Left lung (tissue), 14 donors: ENCODE data around the gene TECTB. TPM values are rescaled to one million over a fixed set of nuclear protein-coding genes. Genes with fewer than 3 reads are reported as not detected.

Experiments used
- ATAC-seq: fragments of 200-7000 bp; cut with Tn5 transposase; one replicate; pipeline ENCODE4 v1.9.1; 2020; ENCODE audit warnings: moderate library complexity
- DNase-seq, 4 donors: peaks; one replicate each; pipeline ENCODE4 v3.0.0-alpha.2; 2013 to 2020
- H3K27ac ChIP-seq, 2 donors: fragments of 200-600 bp; sonication (generic) in 1 of 2; one replicate each; pipeline versions ENCODE4 v1.5.0 to v1.8.0; 2020 to 2021
- H3K27me3 ChIP-seq, 2 donors: fragments of 200-600 bp; sonication (generic) in 1 of 2; one replicate each; pipeline versions ENCODE4 v1.5.0 to v1.8.0; 2020 to 2021
- H3K36me3 ChIP-seq, 2 donors: fragments of 200-600 bp; sonication (generic) in 1 of 2; one replicate each; pipeline versions ENCODE4 v1.5.0 to v1.8.0; 2020 to 2021
- H3K4me1 ChIP-seq, 2 donors: fragments of 200-600 bp; one replicate each; pipeline ENCODE4 v1.8.0; 2021
- H3K4me3 ChIP-seq, 2 donors: fragments of 200-600 bp; sonication (generic) in 1 of 2; one replicate each; pipeline versions ENCODE4 v1.5.0 to v1.8.0; 2020 to 2021; ENCODE audit warnings: mild to moderate bottlenecking in 1 of 2
- H3K9me3 ChIP-seq, 2 donors: fragments of 200-600 bp; sonication (generic) in 1 of 2; one replicate each; pipeline versions ENCODE4 v1.5.0 to v1.8.0; 2020 to 2021
- intact Hi-C, 2 donors: fragments of 100-400 bp; cut with DNase I; formaldehyde crosslinking; loops; one replicate each; pipeline versions ENCODE4 v1.11.2 to v1.14.2; 2022
- long read RNA-seq, 12 donors: library from polyadenylated mRNA in 2 of 12; unstranded in 2 of 12; transcript quantifications; one replicate each; pipeline ENCODE4 v2.0.0 and lab custom pipeline, GENCODE V29; 2019 to 2026
- polyA plus RNA-seq, 6 donors: library from polyadenylated mRNA; unstranded; fragments of 120-200 nt; gene quantifications; one replicate each; pipeline ENCODE4 v1.2.1, GENCODE V29; 2013; ENCODE audit not compliant: insufficient read length in 6 of 6
- total RNA-seq, 2 donors: library from RNA; stranded (reverse); fragmentation: NEBNext Ultra II Directional; extraction: Animal tissue kit (Norgen Biotek cat#: 25700); gene quantifications; one replicate each; pipeline ENCODE4 v1.2.1, GENCODE V29; 2021
- TF ChIP-seq, protein P1 (sequence below), 2 donors: fragments of 200-600 bp; sonication (generic) in 1 of 2; IDR thresholded peaks; one replicate each; pipeline versions ENCODE4 v1.5.0 to v1.8.0; 2021; ENCODE audit warnings: antibody characterized with exemption in 2 of 2
- donor health status: DM: no; HTN: yes; CAD: no.
- donor health status: DM: no; HTN: no; CAD: no.

Gene TECTB
- total RNA-seq (not detected), polyA plus RNA-seq (not detected)
- long read RNA-seq, donor 1 = 0 reads
- long read RNA-seq, donor 2 = 0 reads
- long read RNA-seq, donor 3 = 0 reads
- long read RNA-seq, donor 4 = 0 reads
- long read RNA-seq, donor 5 = 0 reads
- long read RNA-seq, donor 6 = 0 reads
- long read RNA-seq, donor 7 = 0 reads
- long read RNA-seq, donor 8 = 0 reads
- long read RNA-seq, donor 9 = 0 reads
- long read RNA-seq, donor 10 = 0 reads
- long read RNA-seq, donor 11 = 0 reads
- long read RNA-seq, donor 12 = 0 reads

DNA sequence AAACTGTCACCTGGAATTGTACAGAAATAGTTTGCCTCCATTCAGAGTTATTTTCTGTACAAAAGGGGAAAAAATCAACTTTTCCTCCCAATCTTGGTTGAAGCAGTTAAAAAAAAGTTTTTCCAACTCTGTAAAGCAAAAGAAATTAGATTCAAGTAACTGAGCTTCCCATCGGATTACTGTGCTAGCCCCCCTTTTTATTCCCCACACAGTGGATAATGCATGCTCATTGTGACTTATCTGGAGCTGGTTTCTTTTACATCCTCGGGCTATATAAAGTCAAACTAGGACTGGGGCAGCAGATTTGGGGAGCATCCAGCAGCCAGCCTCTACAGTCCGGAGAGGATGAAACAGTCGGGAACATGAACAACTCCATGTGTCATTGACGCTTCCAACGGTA is at the start of gene TECTB:
Gene TECTB (plus strand): TSS at position 301 of the 400 bp plus-strand sequence. CDS start 335 bp downstream, outside the sequence.
- ATAC-seq = no peak
- no peak within 1 kb of the TSS for H3K4me3 ChIP-seq
- H3K9me3 ChIP-seq = no peaks in the 10 kb centered on the region
- no peaks in the 10 kb centered on the region for H3K4me1 ChIP-seq
- H3K27me3 ChIP-seq = peaks cover 0 to 7% of the 10 kb centered on the region in 2 donors
- DNase-seq = no peak
- TF ChIP-seq, protein P1, sequence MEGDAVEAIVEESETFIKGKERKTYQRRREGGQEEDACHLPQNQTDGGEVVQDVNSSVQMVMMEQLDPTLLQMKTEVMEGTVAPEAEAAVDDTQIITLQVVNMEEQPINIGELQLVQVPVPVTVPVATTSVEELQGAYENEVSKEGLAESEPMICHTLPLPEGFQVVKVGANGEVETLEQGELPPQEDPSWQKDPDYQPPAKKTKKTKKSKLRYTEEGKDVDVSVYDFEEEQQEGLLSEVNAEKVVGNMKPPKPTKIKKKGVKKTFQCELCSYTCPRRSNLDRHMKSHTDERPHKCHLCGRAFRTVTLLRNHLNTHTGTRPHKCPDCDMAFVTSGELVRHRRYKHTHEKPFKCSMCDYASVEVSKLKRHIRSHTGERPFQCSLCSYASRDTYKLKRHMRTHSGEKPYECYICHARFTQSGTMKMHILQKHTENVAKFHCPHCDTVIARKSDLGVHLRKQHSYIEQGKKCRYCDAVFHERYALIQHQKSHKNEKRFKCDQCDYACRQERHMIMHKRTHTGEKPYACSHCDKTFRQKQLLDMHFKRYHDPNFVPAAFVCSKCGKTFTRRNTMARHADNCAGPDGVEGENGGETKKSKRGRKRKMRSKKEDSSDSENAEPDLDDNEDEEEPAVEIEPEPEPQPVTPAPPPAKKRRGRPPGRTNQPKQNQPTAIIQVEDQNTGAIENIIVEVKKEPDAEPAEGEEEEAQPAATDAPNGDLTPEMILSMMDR (IDR thresholded peaks at IDR 0.05) = no peak
- intact Hi-C loops = no loop called here
- H3K36me3 ChIP-seq = no peaks in the 10 kb centered on the region
- H3K27ac ChIP-seq = no peak within 1 kb of the TSS

DNA sequence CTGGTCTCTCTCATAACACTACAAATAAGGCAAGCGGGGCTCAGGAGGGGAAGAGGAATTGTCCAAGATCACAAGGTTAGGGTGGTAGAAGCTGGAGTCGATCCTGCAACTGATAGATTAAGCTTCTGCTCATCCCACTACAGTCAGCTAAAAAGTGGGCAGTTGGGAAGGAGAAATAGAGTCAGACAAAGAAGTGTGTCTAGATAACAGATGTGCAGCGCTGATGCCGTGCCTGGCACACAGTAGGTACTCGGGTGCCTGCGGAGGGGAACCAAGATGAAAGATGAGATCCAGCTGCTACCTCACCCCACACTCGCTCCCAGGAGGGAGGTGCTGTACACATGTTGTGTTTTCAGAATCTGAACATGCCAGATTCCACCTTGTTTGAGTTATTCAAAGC is 48.1 kb upstream of the TECTB start:
- H3K9me3 ChIP-seq = peaks cover 0 to 24% of the 10 kb centered on the region in 2 donors
- no peak for ATAC-seq
- peaks cover 0 to 4% of the 10 kb centered on the region in 2 donors for H3K4me1 ChIP-seq
- no peak overlapping the region for H3K4me3 ChIP-seq
- H3K27me3 ChIP-seq = peaks cover 0 to 14% of the 10 kb centered on the region in 2 donors
- no peaks in the 10 kb centered on the region for H3K36me3 ChIP-seq
- no peak for DNase-seq
- intact Hi-C loops = no loop called here
- no peak overlapping the region for H3K27ac ChIP-seq
- TF ChIP-seq, protein P1 (IDR thresholded peaks at IDR 0.05) = no peak

DNA sequence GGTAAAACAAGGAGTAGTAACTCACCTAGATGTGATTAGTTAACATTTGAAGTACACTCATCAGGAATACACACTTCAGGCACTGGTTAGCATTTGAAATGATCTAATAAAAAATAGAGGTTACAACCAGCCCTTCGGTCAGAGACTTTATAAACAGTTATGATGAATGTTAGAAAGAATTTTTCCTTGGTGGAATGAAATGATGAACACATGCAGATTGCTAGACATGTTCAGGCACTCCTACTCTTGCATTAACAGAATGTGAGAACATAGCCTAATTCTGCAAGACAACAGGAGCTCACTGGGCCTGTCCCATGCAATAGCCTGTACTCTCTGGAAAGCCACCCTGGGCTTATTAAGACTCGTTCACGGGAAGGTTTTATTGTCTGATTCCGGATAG is 47.3 kb upstream of the TECTB start:
- intact Hi-C loops = no loop called here
- Histone ChIP-seq H3K27me3 (peaks cover 0 to 14% of the 10 kb centered on the region in 2 donors), H3K27ac (no peak overlapping the region), H3K4me3 (no peak overlapping the region), H3K9me3 (peaks cover 0 to 31% of the 10 kb centered on the region in 2 donors), H3K4me1 (peaks cover 0 to 4% of the 10 kb centered on the region in 2 donors), H3K36me3 (no peaks in the 10 kb centered on the region)
- TF ChIP-seq, protein P1 (IDR thresholded peaks at IDR 0.05) = no peak
- DNase-seq = no peak
- ATAC-seq = no peak

DNA sequence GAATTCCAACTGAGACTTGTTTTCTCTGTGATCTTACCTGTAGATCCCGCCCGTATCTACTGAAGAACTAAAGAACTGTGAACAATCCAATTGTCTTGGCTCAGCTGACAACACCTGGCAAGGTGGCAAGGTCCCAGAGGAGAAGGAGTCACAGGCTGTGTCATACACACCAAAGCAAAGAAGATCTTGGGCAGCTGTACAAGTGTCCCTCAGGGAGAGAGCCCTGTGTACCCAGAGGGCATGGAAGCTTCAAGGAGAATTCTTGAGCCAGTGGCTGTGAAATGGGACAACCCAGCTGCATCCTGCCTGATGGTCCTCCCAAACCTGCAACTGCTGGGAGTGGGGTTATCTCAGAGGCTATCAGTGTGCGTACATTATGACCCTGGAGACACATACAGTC is 46.7 kb upstream of the TECTB start:
- Histone ChIP-seq H3K9me3 (peaks cover 0 to 31% of the 10 kb centered on the region in 2 donors), H3K36me3 (no peaks in the 10 kb centered on the region), H3K4me1 (peaks cover 0 to 4% of the 10 kb centered on the region in 2 donors), H3K27me3 (peaks cover 0 to 14% of the 10 kb centered on the region in 2 donors), H3K27ac (no peak overlapping the region), H3K4me3 (no peak overlapping the region)
- intact Hi-C loops = no loop called here
- DNase-seq (no peak), ATAC-seq (no peak)
- TF ChIP-seq, protein P1 (IDR thresholded peaks at IDR 0.05) = no peak

DNA sequence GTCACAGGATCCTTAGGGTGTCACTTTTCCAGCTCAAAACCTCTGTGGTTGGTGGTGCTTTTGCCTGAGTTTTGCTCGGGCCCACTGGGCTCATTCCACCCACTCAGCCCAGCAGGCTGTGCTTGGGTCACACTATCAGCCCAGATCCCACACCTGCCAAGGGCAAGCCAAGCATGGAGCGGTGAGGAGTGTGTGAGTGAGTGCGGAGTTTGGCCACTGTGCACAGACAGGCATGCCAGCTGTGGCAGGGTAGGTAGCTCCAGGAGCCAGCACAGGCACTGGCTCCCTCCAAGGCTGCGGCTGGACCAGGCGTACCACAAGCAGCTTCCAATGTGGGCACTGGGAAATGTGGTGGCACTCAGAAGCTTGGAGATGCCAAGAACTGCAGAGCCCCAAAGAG is 43.9 kb upstream of the TECTB start:
- ATAC-seq (no peak), DNase-seq (no peak)
- no peaks in the 10 kb centered on the region for H3K36me3 ChIP-seq
- H3K27ac ChIP-seq = no peak overlapping the region
- intact Hi-C loops = no loop called here
- H3K27me3 ChIP-seq = peaks cover 0 to 5% of the 10 kb centered on the region in 2 donors
- TF ChIP-seq, protein P1 (IDR thresholded peaks at IDR 0.05) = no peak
- H3K9me3 ChIP-seq = peaks cover 0 to 31% of the 10 kb centered on the region in 2 donors
- H3K4me3 ChIP-seq = no peak overlapping the region
- no peaks in the 10 kb centered on the region for H3K4me1 ChIP-seq
